ENCODE data around the gene RNF182.
"Not testable (repeated sequence)": the region's sequence is repeated elsewhere in the genome, so short reads cannot be mapped to it uniquely, and the experiment has no call there.

RNF182 gene

GRCh38 chr6:13935190-13935880 lies 10.6 kb downstream of the RNF182 start:
- no peaks in the 10 kb centered on the region for H3K9me3 ChIP-seq (ENCODE audit: control insufficient read depth in 1 of 2, low read length in 2 of 2)
- no peak overlapping the region for H3K4me3 ChIP-seq (ENCODE audit: low read depth in 1 of 2, low read length in 2 of 2)
- H3K4me1 ChIP-seq (ENCODE audit: control insufficient read depth in 1 of 2, insufficient read depth in 2 of 2, low read length in 2 of 2): no peaks in the 10 kb centered on the region
- H3K27me3 ChIP-seq (ENCODE audit: low read depth, low read length): no peaks in the 10 kb centered on the region
- no peak overlapping the region for H3K27ac ChIP-seq (ENCODE audit: low read length)
- no peaks in the 10 kb centered on the region for H3K36me3 ChIP-seq (ENCODE audit: control insufficient read depth in 1 of 2, insufficient read depth in 2 of 2, low read length in 2 of 2)

GRCh38 chr6:13935881-13936261 lies 11.1 kb downstream of the RNF182 start:
- H3K4me1 ChIP-seq (ENCODE audit: control insufficient read depth in 1 of 2, insufficient read depth in 2 of 2, low read length in 2 of 2); H3K4me3 ChIP-seq (ENCODE audit: low read depth in 1 of 2, low read length in 2 of 2); H3K36me3 ChIP-seq (ENCODE audit: control insufficient read depth in 1 of 2, insufficient read depth in 2 of 2, low read length in 2 of 2); H3K27ac ChIP-seq (ENCODE audit: low read length); H3K27me3 ChIP-seq (ENCODE audit: low read depth, low read length); H3K9me3 ChIP-seq (ENCODE audit: control insufficient read depth in 1 of 2, low read length in 2 of 2): not testable (repeated sequence)

- Histone ChIP-seq H3K27ac (ENCODE audit: low read length) (no peak overlapping the region), H3K9me3 (ENCODE audit: control insufficient read depth in 1 of 2, low read length in 2 of 2) (peaks cover 0 to 3% of the 10 kb centered on the region in 2 donors), H3K4me3 (ENCODE audit: low read depth in 1 of 2, low read length in 2 of 2) (no peak overlapping the region), H3K27me3 (ENCODE audit: low read depth, low read length) (no peaks in the 10 kb centered on the region), H3K4me1 (ENCODE audit: control insufficient read depth in 1 of 2, insufficient read depth in 2 of 2, low read length in 2 of 2) (no peaks in the 10 kb centered on the region), H3K36me3 (ENCODE audit: control insufficient read depth in 1 of 2, insufficient read depth in 2 of 2, low read length in 2 of 2) (no peaks in the 10 kb centered on the region)
These were observed 17.1 kb downstream of the RNF182 start for GRCh38 chr6:13941902-13942301.

- no peaks in the 10 kb centered on the region for H3K27me3 ChIP-seq (ENCODE audit: low read depth, low read length)
- H3K4me3 ChIP-seq (ENCODE audit: low read depth in 1 of 2, low read length in 2 of 2): no peak overlapping the region
- no peaks in the 10 kb centered on the region for H3K4me1 ChIP-seq (ENCODE audit: control insufficient read depth in 1 of 2, insufficient read depth in 2 of 2, low read length in 2 of 2)
- no peaks in the 10 kb centered on the region for H3K36me3 ChIP-seq (ENCODE audit: control insufficient read depth in 1 of 2, insufficient read depth in 2 of 2, low read length in 2 of 2)
- peaks cover 0 to 3% of the 10 kb centered on the region in 2 donors for H3K9me3 ChIP-seq (ENCODE audit: control insufficient read depth in 1 of 2, low read length in 2 of 2)
- H3K27ac ChIP-seq (ENCODE audit: low read length): no peak overlapping the region
These were observed 19.2 kb downstream of the RNF182 start for GRCh38 chr6:13943943-13944342.

- H3K27me3 ChIP-seq (ENCODE audit: low read depth, low read length): no peaks in the 10 kb centered on the region
- H3K9me3 ChIP-seq (ENCODE audit: control insufficient read depth in 1 of 2, low read length in 2 of 2): peaks cover 0 to 3% of the 10 kb centered on the region in 2 donors
- no peaks in the 10 kb centered on the region for H3K4me1 ChIP-seq (ENCODE audit: control insufficient read depth in 1 of 2, insufficient read depth in 2 of 2, low read length in 2 of 2)
- H3K27ac ChIP-seq (ENCODE audit: low read length): no peak overlapping the region
- H3K36me3 ChIP-seq (ENCODE audit: control insufficient read depth in 1 of 2, insufficient read depth in 2 of 2, low read length in 2 of 2): no peaks in the 10 kb centered on the region
- H3K4me3 ChIP-seq (ENCODE audit: low read depth in 1 of 2, low read length in 2 of 2): no peak overlapping the region
These were observed 21.8 kb downstream of the RNF182 start for GRCh38 chr6:13946506-13946905.

GRCh38 chr6:13947611-13948178 lies 22.9 kb downstream of the RNF182 start:
- no peak overlapping the region for H3K4me3 ChIP-seq (ENCODE audit: low read depth in 1 of 2, low read length in 2 of 2)
- no peaks in the 10 kb centered on the region for H3K27me3 ChIP-seq (ENCODE audit: low read depth, low read length)
- H3K36me3 ChIP-seq (ENCODE audit: control insufficient read depth in 1 of 2, insufficient read depth in 2 of 2, low read length in 2 of 2): no peaks in the 10 kb centered on the region
- H3K9me3 ChIP-seq (ENCODE audit: control insufficient read depth in 1 of 2, low read length in 2 of 2): no peaks in the 10 kb centered on the region
- H3K4me1 ChIP-seq (ENCODE audit: control insufficient read depth in 1 of 2, insufficient read depth in 2 of 2, low read length in 2 of 2): no peaks in the 10 kb centered on the region
- no peak overlapping the region for H3K27ac ChIP-seq (ENCODE audit: low read length)

GRCh38 chr6:13952101-13952500 lies 27.3 kb downstream of the RNF182 start:
- Histone ChIP-seq H3K27ac (ENCODE audit: low read length) (no peak overlapping the region), H3K36me3 (ENCODE audit: control insufficient read depth in 1 of 2, insufficient read depth in 2 of 2, low read length in 2 of 2) (no peaks in the 10 kb centered on the region), H3K4me3 (ENCODE audit: low read depth in 1 of 2, low read length in 2 of 2) (no peak overlapping the region), H3K27me3 (ENCODE audit: low read depth, low read length) (no peaks in the 10 kb centered on the region), H3K9me3 (ENCODE audit: control insufficient read depth in 1 of 2, low read length in 2 of 2) (no peaks in the 10 kb centered on the region), H3K4me1 (ENCODE audit: control insufficient read depth in 1 of 2, insufficient read depth in 2 of 2, low read length in 2 of 2) (no peaks in the 10 kb centered on the region)

- H3K4me3 ChIP-seq (ENCODE audit: low read depth in 1 of 2, low read length in 2 of 2): no peak overlapping the region
- H3K36me3 ChIP-seq (ENCODE audit: control insufficient read depth in 1 of 2, insufficient read depth in 2 of 2, low read length in 2 of 2): no peaks in the 10 kb centered on the region
- H3K4me1 ChIP-seq (ENCODE audit: control insufficient read depth in 1 of 2, insufficient read depth in 2 of 2, low read length in 2 of 2): no peaks in the 10 kb centered on the region
- no peak overlapping the region for H3K27ac ChIP-seq (ENCODE audit: low read length)
- H3K27me3 ChIP-seq (ENCODE audit: low read depth, low read length): no peaks in the 10 kb centered on the region
- no peaks in the 10 kb centered on the region for H3K9me3 ChIP-seq (ENCODE audit: control insufficient read depth in 1 of 2, low read length in 2 of 2)
These were observed 28.4 kb downstream of the RNF182 start for GRCh38 chr6:13953061-13953705.

GRCh38 chr6:13965582-13966127 lies 40.9 kb downstream of the RNF182 start:
- Histone ChIP-seq H3K4me1 (ENCODE audit: control insufficient read depth in 1 of 2, insufficient read depth in 2 of 2, low read length in 2 of 2) (no peaks in the 10 kb centered on the region), H3K27me3 (ENCODE audit: low read depth, low read length) (no peaks in the 10 kb centered on the region), H3K27ac (ENCODE audit: low read length) (no peak overlapping the region), H3K36me3 (ENCODE audit: control insufficient read depth in 1 of 2, insufficient read depth in 2 of 2, low read length in 2 of 2) (no peaks in the 10 kb centered on the region), H3K9me3 (ENCODE audit: control insufficient read depth in 1 of 2, low read length in 2 of 2) (no peaks in the 10 kb centered on the region), H3K4me3 (ENCODE audit: low read depth in 1 of 2, low read length in 2 of 2) (no peak overlapping the region)

- no peaks in the 10 kb centered on the region for H3K27me3 ChIP-seq (ENCODE audit: low read depth, low read length)
- H3K4me3 ChIP-seq (ENCODE audit: low read depth in 1 of 2, low read length in 2 of 2): no peak overlapping the region
- no peak overlapping the region for H3K27ac ChIP-seq (ENCODE audit: low read length)
- H3K36me3 ChIP-seq (ENCODE audit: control insufficient read depth in 1 of 2, insufficient read depth in 2 of 2, low read length in 2 of 2): no peaks in the 10 kb centered on the region
- H3K9me3 ChIP-seq (ENCODE audit: control insufficient read depth in 1 of 2, low read length in 2 of 2): peaks cover 0 to 8% of the 10 kb centered on the region in 2 donors
- H3K4me1 ChIP-seq (ENCODE audit: control insufficient read depth in 1 of 2, insufficient read depth in 2 of 2, low read length in 2 of 2): no peaks in the 10 kb centered on the region
These were observed 46.6 kb downstream of the RNF182 start for GRCh38 chr6:13971303-13971702.

GRCh38 chr6:13972602-13973001 lies 47.9 kb downstream of the RNF182 start:
- not testable (repeated sequence) for H3K9me3 ChIP-seq (ENCODE audit: control insufficient read depth in 1 of 2, low read length in 2 of 2); H3K4me1 ChIP-seq (ENCODE audit: control insufficient read depth in 1 of 2, insufficient read depth in 2 of 2, low read length in 2 of 2); H3K4me3 ChIP-seq (ENCODE audit: low read depth in 1 of 2, low read length in 2 of 2)

More at GRCh38 chr6:13972602-13973001, 47.9 kb downstream of the RNF182 start:
- H3K27ac ChIP-seq (ENCODE audit: low read length); H3K36me3 ChIP-seq (ENCODE audit: control insufficient read depth in 1 of 2, insufficient read depth in 2 of 2, low read length in 2 of 2); H3K27me3 ChIP-seq (ENCODE audit: low read depth, low read length): not testable (repeated sequence)

Measured in muscle layer of duodenum (tissue), 2 donors.